ENCODE data around the gene NHSL2.

- TF ChIP-seq CTCF (IDR thresholded peaks at IDR 0.05) (no peak), EP300 (IDR thresholded peaks at IDR 0.05) (no peak)
Measured at GRCh38 chrX:71993371-71993770, 82.7 kb downstream of the NHSL2 start.
